Right hindlimb (tissue), 1 donor: ENCODE measurements around the gene RABGAP1L.
"Not testable (repeated sequence)": the region's sequence is repeated elsewhere in the genome, so short reads cannot be mapped to it uniquely, and the experiment has no call there.

Experiments
- DNase-seq: peaks from one replicate; pipeline ENCODE4 v3.0.0-alpha.2; 2018

Gene RABGAP1L

GRCh38 chr1:174159252-174160108, at the start of gene RABGAP1L:
RABGAP1L (plus strand) TSS chr1:174159520.
- peak; percentile 98 for DNase-seq

- no peak for DNase-seq
These were observed 49.3 kb upstream of the RABGAP1L start for GRCh38 chr1:174110053-174110452.

- DNase-seq = no peak
These were observed 46.7 kb upstream of the RABGAP1L start for GRCh38 chr1:174112489-174113162.

- DNase-seq = no peak
These were observed 45.2 kb upstream of the RABGAP1L start for GRCh38 chr1:174114106-174114505.

GRCh38 chr1:174114788-174115448, 44.4 kb upstream of the RABGAP1L start:
- no peak for DNase-seq

GRCh38 chr1:174116042-174116441, 43.3 kb upstream of the RABGAP1L start:
- no peak for DNase-seq

GRCh38 chr1:174118751-174119150, 40.6 kb upstream of the RABGAP1L start:
- no peak for DNase-seq

GRCh38 chr1:174122318-174122717, 37.0 kb upstream of the RABGAP1L start:
- DNase-seq = not testable (repeated sequence)

- no peak for DNase-seq
These were observed 35.5 kb upstream of the RABGAP1L start for GRCh38 chr1:174123843-174124242.

- DNase-seq = not testable (repeated sequence)
These were observed 32.1 kb upstream of the RABGAP1L start for GRCh38 chr1:174127176-174127575.

GRCh38 chr1:174131032-174131638, 28.2 kb upstream of the RABGAP1L start:
- no peak for DNase-seq

- DNase-seq = no peak
These were observed 25.2 kb upstream of the RABGAP1L start for GRCh38 chr1:174134003-174134659.

- DNase-seq = no peak
These were observed 24.1 kb upstream of the RABGAP1L start for GRCh38 chr1:174135211-174135610.

- DNase-seq = no peak
These were observed 22.6 kb upstream of the RABGAP1L start for GRCh38 chr1:174136714-174137113.

GRCh38 chr1:174142836-174143235, 16.5 kb upstream of the RABGAP1L start:
- DNase-seq = no peak

GRCh38 chr1:174143727-174144396, 15.5 kb upstream of the RABGAP1L start:
- not testable (repeated sequence) for DNase-seq

GRCh38 chr1:174144397-174144783, 14.9 kb upstream of the RABGAP1L start:
- DNase-seq = not testable (repeated sequence)

GRCh38 chr1:174149216-174149615, 10.1 kb upstream of the RABGAP1L start:
- DNase-seq = no peak

GRCh38 chr1:174150499-174150898, 8.8 kb upstream of the RABGAP1L start:
- DNase-seq = no peak

GRCh38 chr1:174152427-174152826, 6.9 kb upstream of the RABGAP1L start:
- no peak for DNase-seq

GRCh38 chr1:174153085-174153824, 6.1 kb upstream of the RABGAP1L start:
- no peak for DNase-seq

GRCh38 chr1:174153825-174154107, 5.6 kb upstream of the RABGAP1L start:
- no peak for DNase-seq
